B cell (primary cell): ENCODE measurements around the gene LIPA.

ENCODE experiments used
- EZH2 ChIP-seq: IDR thresholded peaks from 2 replicates; pipeline ENCODE4 v1.6.1; 2012; ENCODE audit warnings: borderline replicate concordance, low read depth, mild to moderate bottlenecking, moderate library complexity, low read length; ENCODE audit not compliant: insufficient read depth, poor library complexity, severe bottlenecking
- TF ChIP-seq, protein P1 (sequence below): fragments of 200-600 bp; IDR thresholded peaks from one replicate; pipeline ENCODE4 v1.8.0; 2022; ENCODE audit warnings: antibody characterized with exemption, mild to moderate bottlenecking

- TF ChIP-seq, protein P1, sequence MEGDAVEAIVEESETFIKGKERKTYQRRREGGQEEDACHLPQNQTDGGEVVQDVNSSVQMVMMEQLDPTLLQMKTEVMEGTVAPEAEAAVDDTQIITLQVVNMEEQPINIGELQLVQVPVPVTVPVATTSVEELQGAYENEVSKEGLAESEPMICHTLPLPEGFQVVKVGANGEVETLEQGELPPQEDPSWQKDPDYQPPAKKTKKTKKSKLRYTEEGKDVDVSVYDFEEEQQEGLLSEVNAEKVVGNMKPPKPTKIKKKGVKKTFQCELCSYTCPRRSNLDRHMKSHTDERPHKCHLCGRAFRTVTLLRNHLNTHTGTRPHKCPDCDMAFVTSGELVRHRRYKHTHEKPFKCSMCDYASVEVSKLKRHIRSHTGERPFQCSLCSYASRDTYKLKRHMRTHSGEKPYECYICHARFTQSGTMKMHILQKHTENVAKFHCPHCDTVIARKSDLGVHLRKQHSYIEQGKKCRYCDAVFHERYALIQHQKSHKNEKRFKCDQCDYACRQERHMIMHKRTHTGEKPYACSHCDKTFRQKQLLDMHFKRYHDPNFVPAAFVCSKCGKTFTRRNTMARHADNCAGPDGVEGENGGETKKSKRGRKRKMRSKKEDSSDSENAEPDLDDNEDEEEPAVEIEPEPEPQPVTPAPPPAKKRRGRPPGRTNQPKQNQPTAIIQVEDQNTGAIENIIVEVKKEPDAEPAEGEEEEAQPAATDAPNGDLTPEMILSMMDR = no peak
- no peak for TF ChIP-seq EZH2
Measured at GRCh38 chr10:89173075-89173474, 78.5 kb downstream of the LIPA start.
